Lower leg skin (tissue), 4 donors: ENCODE data around the gene OBP2B. TPM values are rescaled to one million over a fixed set of nuclear protein-coding genes. Genes with fewer than 3 reads are reported as not detected.

Experiments used
- DNase-seq, 2 donors: peaks; one replicate each; pipeline ENCODE4 v3.0.0-alpha.2; 2019; ENCODE audit warnings: low spot score in 2 of 2
- H3K4me3 ChIP-seq: fragments of 200-600 bp; sonication (generic); 2 replicates; pipeline ENCODE4 v1.5.1; 2017; ENCODE audit warnings: mild to moderate bottlenecking, low read depth; ENCODE audit not compliant: poor library complexity, severe bottlenecking
- CTCF ChIP-seq, 3 donors: fragments of 450-650 bp; IDR thresholded peaks; one replicate each; pipeline ENCODE4 v1.5.1; 2016; ENCODE audit warnings: antibody characterized with exemption in 3 of 3, mild to moderate bottlenecking in 3 of 3, moderate library complexity in 2 of 3
- POLR2A ChIP-seq, 2 donors: fragments of 450-650 bp; IDR thresholded peaks; one replicate each; pipeline ENCODE4 v1.6.1; 2016 to 2017; ENCODE audit warnings: antibody characterized with exemption in 2 of 2, mild to moderate bottlenecking in 1 of 2, moderate library complexity in 1 of 2
- WGBS, 2 donors: methylation state at CpG; one replicate each; pipeline ENCODE4 v1.1.5; 2018; 5-methylcytosine and 5-hydroxymethylcytosine counted together
- intact Hi-C: fragments of 100-400 bp; cut with DNase I; formaldehyde crosslinking; loops from one replicate; pipeline ENCODE4 v1.15.0; 2023; ENCODE audit warnings: low total_unique reads
- total RNA-seq, 4 donors: library from RNA; depleted of rRNA; stranded (reverse); fragments of >200 nt; gene quantifications; one replicate each; pipeline ENCODE4 v1.1.0, GENCODE V29; 2016

Gene OBP2B
- total RNA-seq, 4 donors from 2014 or later, result 11.4 to 13.0 TPM; not detected in 2

GRCh38 chr9:133169102-133169501 lies 39.9 kb downstream of the OBP2B start:
- TF ChIP-seq CTCF (IDR thresholded peaks at IDR 0.05) (no peak), POLR2A (IDR thresholded peaks at IDR 0.05) (no peak)
- intact Hi-C loops, result no loop called here
- DNase-seq, result no peak
- H3K4me3 ChIP-seq, result no peak overlapping the region
- WGBS, 2 donors, result 46 to 65% methylated on average over 13 of the region's 13 CpGs

GRCh38 chr9:133168432-133168831 lies 40.6 kb downstream of the OBP2B start:
- WGBS, 2 donors, result 79 to 80% methylated on average over 5 to 6 of the region's 6 CpGs
- intact Hi-C loops, result no loop called here
- DNase-seq, result no peak
- no peak overlapping the region for H3K4me3 ChIP-seq
- TF ChIP-seq POLR2A (IDR thresholded peaks at IDR 0.05), result no peak
- no peak for TF ChIP-seq CTCF (IDR thresholded peaks at IDR 0.05)

GRCh38 chr9:133167769-133168168 lies 41.3 kb downstream of the OBP2B start:
- no peak for DNase-seq
- intact Hi-C loops, result no loop called here
- no peak overlapping the region for H3K4me3 ChIP-seq
- TF ChIP-seq CTCF (IDR thresholded peaks at IDR 0.05) (no peak), POLR2A (IDR thresholded peaks at IDR 0.05) (no peak)
- WGBS, 2 donors, result 77 to 84% methylated on average over 3 of the region's 3 CpGs

- H3K4me3 ChIP-seq, result no peak overlapping the region
- TF ChIP-seq POLR2A (IDR thresholded peaks at IDR 0.05) (no peak), CTCF (IDR thresholded peaks at IDR 0.05) (no peak)
- intact Hi-C loops, result no loop called here
- DNase-seq, result no peak
- 83 to 93% methylated on average over 3 of the region's 3 CpGs for WGBS, 2 donors
Observed at GRCh38 chr9:133167096-133167730, 41.8 kb downstream of the OBP2B start.

GRCh38 chr9:133166392-133166791 lies 42.7 kb downstream of the OBP2B start:
- no peak for DNase-seq
- TF ChIP-seq CTCF (IDR thresholded peaks at IDR 0.05) (no peak), POLR2A (IDR thresholded peaks at IDR 0.05) (no peak)
- H3K4me3 ChIP-seq, result no peak overlapping the region
- 77 to 82% methylated on average over 17 of the region's 17 CpGs for WGBS, 2 donors
- intact Hi-C loops, result no loop called here

- no peak for DNase-seq
- intact Hi-C loops, result no loop called here
- 94 to 100% methylated on average over 2 of the region's 2 CpGs for WGBS, 2 donors
- H3K4me3 ChIP-seq, result no peak overlapping the region
- TF ChIP-seq CTCF (IDR thresholded peaks at IDR 0.05) (no peak), POLR2A (IDR thresholded peaks at IDR 0.05) (no peak)
Observed at GRCh38 chr9:133165452-133165730, 43.7 kb downstream of the OBP2B start.
